HFFc6 (cell line): Measurements from ENCODE around the gene LRRC27. TPM values are rescaled to one million over a fixed set of nuclear protein-coding genes. Genes with fewer than 3 reads are reported as not detected.

ENCODE experiments used
- DNase-seq: peaks from one replicate; pipeline ENCODE4 v3.0.0-alpha.2; 2018
- H3K27ac Mint-ChIP-seq: 2 replicates; pipeline ENCODE4 v1.8.0; 2020; ENCODE audit warnings: mild to moderate bottlenecking, mixed read lengths
- H3K27me3 Mint-ChIP-seq: 2 replicates; pipeline ENCODE4 v1.8.0; 2021; ENCODE audit warnings: mild to moderate bottlenecking, moderate library complexity, mixed read lengths; ENCODE audit not compliant: insufficient read depth
- H3K36me3 Mint-ChIP-seq: 2 replicates; pipeline ENCODE4 v1.8.0; 2021; ENCODE audit warnings: low read depth, mixed read lengths
- H3K4me1 Mint-ChIP-seq: 2 replicates; pipeline ENCODE4 v1.8.0; 2020; ENCODE audit warnings: low read depth, mixed read lengths
- H3K4me3 Mint-ChIP-seq: 2 replicates; pipeline ENCODE4 v1.8.0; 2020; ENCODE audit warnings: mild to moderate bottlenecking, moderate library complexity, mixed read lengths
- H3K9me3 Mint-ChIP-seq: 2 replicates; pipeline ENCODE4 v1.8.0; 2020; ENCODE audit warnings: mild to moderate bottlenecking, mixed read lengths
- total RNA-seq, 6 experiments: library from RNA; stranded (reverse); fragmentation: NEBNext Ultra II Directional; extraction: Animal tissue kit (Norgen Biotek cat#: 25700); gene quantifications; 2 replicates in 1 of 6; 3 replicates in 5 of 6; pipeline ENCODE4 v1.2.3, GENCODE V29; 2021
- TF ChIP-seq, protein P1 (sequence below): fragments of 200-600 bp; sonication (generic); IDR thresholded peaks from 2 replicates; pipeline ENCODE4 v1.5.0; 2021; ENCODE audit warnings: antibody characterized with exemption, mild to moderate bottlenecking

LRRC27 gene
- total RNA-seq, 6 experiments from 2014 or later = 4.7 to 6.7 (median 6.0) TPM

DNA sequence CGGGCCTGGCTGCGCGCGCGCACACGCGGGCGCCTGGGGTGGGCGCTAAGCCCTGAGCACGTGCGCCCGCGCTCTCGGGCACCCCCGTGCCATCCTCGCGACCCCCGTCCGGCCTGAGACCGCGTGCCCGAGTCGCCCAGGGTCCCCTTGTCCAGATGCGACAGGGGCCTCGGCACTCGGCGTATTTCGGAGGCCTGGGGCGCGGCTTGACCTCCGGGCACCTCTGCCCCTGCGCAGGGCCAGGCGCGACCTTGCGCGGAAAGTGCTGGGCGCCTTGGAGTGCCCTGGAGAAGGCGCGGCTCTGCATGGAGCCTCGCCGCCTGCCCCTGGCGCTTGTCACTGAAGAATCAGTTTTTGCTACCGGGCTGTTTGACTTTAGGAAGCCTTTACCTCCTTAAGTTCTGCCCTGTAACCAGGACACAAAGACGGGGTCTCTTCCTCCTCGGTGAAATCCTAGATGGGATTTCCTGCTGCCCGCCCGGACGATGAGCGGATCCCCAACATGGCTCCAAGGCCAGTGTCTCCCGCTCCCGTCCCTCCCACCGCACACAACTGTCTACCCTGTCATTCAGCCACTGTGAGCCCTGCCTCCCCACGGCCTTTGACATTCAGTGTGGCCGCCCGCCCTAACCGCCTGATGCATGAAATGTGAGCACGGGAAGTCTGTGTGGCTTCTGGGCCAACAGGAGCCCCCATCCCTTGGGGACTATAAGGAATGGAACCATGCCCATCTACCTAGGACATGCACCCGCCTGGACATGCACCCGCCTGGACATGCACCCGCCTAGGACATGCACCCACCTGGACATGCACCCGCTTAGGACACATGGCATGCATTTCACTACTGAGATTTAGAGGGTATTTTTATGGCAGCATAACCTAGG lies 23.2 kb upstream of the LRRC27 start:
- TF ChIP-seq, protein P1, sequence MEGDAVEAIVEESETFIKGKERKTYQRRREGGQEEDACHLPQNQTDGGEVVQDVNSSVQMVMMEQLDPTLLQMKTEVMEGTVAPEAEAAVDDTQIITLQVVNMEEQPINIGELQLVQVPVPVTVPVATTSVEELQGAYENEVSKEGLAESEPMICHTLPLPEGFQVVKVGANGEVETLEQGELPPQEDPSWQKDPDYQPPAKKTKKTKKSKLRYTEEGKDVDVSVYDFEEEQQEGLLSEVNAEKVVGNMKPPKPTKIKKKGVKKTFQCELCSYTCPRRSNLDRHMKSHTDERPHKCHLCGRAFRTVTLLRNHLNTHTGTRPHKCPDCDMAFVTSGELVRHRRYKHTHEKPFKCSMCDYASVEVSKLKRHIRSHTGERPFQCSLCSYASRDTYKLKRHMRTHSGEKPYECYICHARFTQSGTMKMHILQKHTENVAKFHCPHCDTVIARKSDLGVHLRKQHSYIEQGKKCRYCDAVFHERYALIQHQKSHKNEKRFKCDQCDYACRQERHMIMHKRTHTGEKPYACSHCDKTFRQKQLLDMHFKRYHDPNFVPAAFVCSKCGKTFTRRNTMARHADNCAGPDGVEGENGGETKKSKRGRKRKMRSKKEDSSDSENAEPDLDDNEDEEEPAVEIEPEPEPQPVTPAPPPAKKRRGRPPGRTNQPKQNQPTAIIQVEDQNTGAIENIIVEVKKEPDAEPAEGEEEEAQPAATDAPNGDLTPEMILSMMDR = no peak
- Mint-ChIP-seq H3K27me3 (peaks cover 7% of the 10 kb centered on the region), H3K27ac (no peak overlapping the region), H3K4me3 (peak overlapping the region; percentile 45), H3K9me3 (no peaks in the 10 kb centered on the region), H3K4me1 (no peaks in the 10 kb centered on the region), H3K36me3 (peaks cover 5% of the 10 kb centered on the region)
- DNase-seq = no peak

DNA sequence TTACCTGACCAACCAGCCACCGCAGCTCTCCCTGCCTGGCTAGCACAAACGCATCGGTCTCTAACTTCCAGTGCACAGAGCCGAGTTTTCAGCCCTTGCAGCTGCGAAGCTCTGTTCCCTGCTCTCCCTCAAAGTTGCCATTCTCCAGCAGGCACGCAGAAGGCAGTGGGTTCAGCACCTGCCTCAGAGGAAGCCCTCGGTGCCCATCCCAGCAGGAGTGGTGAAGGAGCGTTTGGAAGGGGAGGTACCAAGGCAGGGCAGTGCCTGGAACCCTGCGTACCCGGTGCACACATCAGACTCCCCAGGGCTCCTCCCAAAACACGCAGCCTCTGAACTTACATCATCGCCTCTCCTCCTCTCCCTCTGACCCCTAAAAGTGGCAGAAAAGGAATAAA lies 22.5 kb upstream of the LRRC27 start:
- Mint-ChIP-seq H3K4me3 (no peak overlapping the region), H3K36me3 (peaks cover 10% of the 10 kb centered on the region), H3K27me3 (peaks cover 5% of the 10 kb centered on the region)

DNA sequence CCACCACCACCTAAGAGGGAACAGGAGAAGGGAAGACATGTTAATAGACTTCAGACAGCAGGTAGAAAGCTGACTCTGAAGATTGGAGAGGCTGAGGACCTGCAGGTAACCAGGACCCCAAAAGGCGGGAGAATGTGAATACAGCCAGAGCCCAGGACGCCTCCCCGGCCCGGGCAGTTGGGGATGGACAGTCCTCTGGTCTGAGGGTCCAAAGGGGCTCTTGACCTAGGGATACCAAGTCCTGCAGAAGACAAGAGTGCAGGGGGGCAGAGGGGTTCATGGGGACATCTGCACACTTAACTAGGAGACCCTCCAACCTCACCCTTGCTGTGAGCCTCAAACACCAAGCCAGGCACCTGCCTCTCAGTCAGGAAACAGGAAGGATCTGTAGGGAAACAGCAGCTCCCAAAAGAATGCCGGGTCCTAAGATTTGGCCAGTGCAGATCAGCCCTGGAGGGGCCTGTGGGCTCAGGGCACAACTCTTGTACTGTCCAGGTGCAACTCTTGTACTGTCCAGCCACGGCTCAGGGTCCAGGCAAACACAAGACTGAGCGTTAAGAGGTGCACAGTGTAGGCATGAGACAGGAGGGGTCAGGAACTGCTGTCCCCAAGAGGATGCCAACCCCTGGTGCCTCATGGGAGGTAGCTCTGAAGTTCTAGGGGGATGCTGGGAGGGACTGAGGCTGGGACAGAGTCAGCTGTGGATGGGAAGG lies 22.0 kb upstream of the LRRC27 start:
- DNase-seq = no peak
- Mint-ChIP-seq H3K9me3 (peaks cover 4% of the 10 kb centered on the region; the same call in 1 of the 2 replicates), H3K4me3 (no peak overlapping the region), H3K27me3 (peaks cover 5% of the 10 kb centered on the region), H3K36me3 (peaks cover 10% of the 10 kb centered on the region), H3K27ac (no peak overlapping the region), H3K4me1 (no peaks in the 10 kb centered on the region)
- TF ChIP-seq, protein P1 = no peak

More for the DNA sequence above, 22.5 kb upstream of the LRRC27 start:
- TF ChIP-seq, protein P1 = no peak
- H3K4me1 Mint-ChIP-seq = no peaks in the 10 kb centered on the region
- no peak for DNase-seq
- H3K27ac Mint-ChIP-seq = no peak overlapping the region
- H3K9me3 Mint-ChIP-seq = peaks cover 4% of the 10 kb centered on the region; the same call in 1 of the 2 replicates

DNA sequence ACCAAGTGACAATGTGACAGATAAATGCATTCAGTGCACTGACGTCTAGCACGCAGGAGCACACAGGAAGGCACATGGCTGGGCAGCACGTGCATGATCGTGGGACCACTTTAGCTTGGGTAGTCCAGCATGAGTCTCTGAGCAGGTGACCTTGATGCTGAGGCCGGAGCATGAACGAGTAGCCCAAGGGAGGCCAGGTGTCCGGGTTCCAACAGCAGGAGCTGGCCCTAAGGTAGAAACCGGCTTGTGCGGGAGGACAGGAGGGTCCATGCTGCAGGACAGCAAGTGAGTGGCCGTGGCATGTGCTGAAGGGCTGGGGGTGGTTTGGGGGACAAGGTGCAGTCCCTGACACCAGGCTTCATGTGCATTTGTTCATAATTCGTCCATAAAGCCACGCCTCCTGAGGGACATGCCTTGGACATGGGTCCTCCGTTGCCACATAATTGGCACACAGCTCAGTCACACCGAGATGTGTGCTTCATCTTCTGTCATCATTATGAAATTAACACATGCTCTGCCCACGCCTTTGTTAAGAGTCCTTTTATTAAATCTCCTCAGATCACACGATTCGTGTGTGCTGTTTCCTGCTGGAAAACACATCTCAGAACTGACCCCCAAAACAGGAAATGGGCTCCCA lies 21.2 kb upstream of the LRRC27 start:
- DNase-seq = no peak
- TF ChIP-seq, protein P1 = no peak
- peaks cover 10% of the 10 kb centered on the region for H3K36me3 Mint-ChIP-seq
- H3K9me3 Mint-ChIP-seq = peaks cover 4% of the 10 kb centered on the region; the same call in 1 of the 2 replicates
- H3K4me1 Mint-ChIP-seq = no peaks in the 10 kb centered on the region
- H3K4me3 Mint-ChIP-seq = no peak overlapping the region
- H3K27ac Mint-ChIP-seq = no peak overlapping the region
- peaks cover 5% of the 10 kb centered on the region for H3K27me3 Mint-ChIP-seq

DNA sequence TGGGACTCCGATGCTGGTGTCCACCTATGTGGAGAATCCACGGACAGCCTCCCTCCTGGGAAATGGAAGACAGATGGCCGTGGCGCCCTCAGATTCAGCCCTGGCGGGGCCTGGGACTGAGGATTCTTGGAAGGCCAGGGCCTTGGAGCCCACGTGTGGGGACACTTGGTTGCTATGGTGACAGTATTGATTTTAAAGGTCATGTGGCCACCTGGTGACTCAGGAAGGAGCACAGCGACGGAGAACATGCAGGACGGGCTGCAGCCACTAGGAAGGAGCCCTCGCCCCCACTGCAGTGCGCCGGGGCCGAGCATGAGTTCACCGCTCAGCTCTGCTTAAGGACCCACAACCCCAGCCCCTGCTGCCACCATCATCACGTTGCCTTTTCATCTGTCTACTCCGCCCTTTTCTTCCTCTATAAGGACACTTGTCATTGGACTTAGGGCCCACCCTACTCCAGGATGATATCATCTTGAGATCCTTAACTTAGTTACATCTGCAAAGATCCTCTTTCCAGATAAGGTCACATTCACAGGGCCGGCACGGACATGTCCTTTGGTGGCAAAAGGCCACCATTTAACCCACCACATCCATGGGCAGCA lies 20.6 kb upstream of the LRRC27 start:
- Mint-ChIP-seq H3K36me3 (peaks cover 10% of the 10 kb centered on the region), H3K4me3 (no peak overlapping the region), H3K9me3 (peaks cover 4% of the 10 kb centered on the region; the same call in 1 of the 2 replicates)

More for the DNA sequence above, 20.6 kb upstream of the LRRC27 start:
- no peak for DNase-seq
- TF ChIP-seq, protein P1 = no peak
- Mint-ChIP-seq H3K27me3 (peaks cover 5% of the 10 kb centered on the region), H3K27ac (no peak overlapping the region), H3K4me1 (no peaks in the 10 kb centered on the region)
